WI38 (cell line): ENCODE results near the gene CEACAM3.

ENCODE experiments used
- H3K4me3 ChIP-seq: 2 replicates; pipeline ENCODE4 v1.5.1; 2011; ENCODE audit warnings: low read depth, mild to moderate bottlenecking, control low read depth, low read length
- CTCF ChIP-seq: IDR thresholded peaks from 2 replicates; pipeline ENCODE4 v1.5.1; 2012; ENCODE audit warnings: low read depth, mild to moderate bottlenecking, control low read depth, low read length

CEACAM3 gene

GRCh38 chr19:41807176-41807575 lies 10.8 kb downstream of the CEACAM3 start:
- no peak for TF ChIP-seq CTCF
- no peak overlapping the region for H3K4me3 ChIP-seq

GRCh38 chr19:41808663-41809566 lies 12.5 kb downstream of the CEACAM3 start:
- no peak for TF ChIP-seq CTCF
- no peak overlapping the region for H3K4me3 ChIP-seq

- TF ChIP-seq CTCF = no peak
These were observed 13.9 kb downstream of the CEACAM3 start for GRCh38 chr19:41810301-41810700.

GRCh38 chr19:41811036-41811435 lies 14.6 kb downstream of the CEACAM3 start:
- H3K4me3 ChIP-seq = no peak overlapping the region
- TF ChIP-seq CTCF = no peak

More at GRCh38 chr19:41810301-41810700, 13.9 kb downstream of the CEACAM3 start:
- H3K4me3 ChIP-seq = no peak overlapping the region

GRCh38 chr19:41811981-41812380 lies 15.6 kb downstream of the CEACAM3 start:
- H3K4me3 ChIP-seq = no peak overlapping the region
- TF ChIP-seq CTCF = no peak

- TF ChIP-seq CTCF = no peak
- H3K4me3 ChIP-seq = no peak overlapping the region
These were observed 17.5 kb downstream of the CEACAM3 start for GRCh38 chr19:41813911-41814310.

GRCh38 chr19:41815301-41815700 lies 18.9 kb downstream of the CEACAM3 start:
- TF ChIP-seq CTCF = no peak
- no peak overlapping the region for H3K4me3 ChIP-seq
